EL (cell line): ENCODE data around the gene CDK2AP2.

Experiments
- DNase-seq: peaks from one replicate; pipeline ENCODE4 v3.0.0-alpha.2; 2016

CDK2AP2 gene

DNA sequence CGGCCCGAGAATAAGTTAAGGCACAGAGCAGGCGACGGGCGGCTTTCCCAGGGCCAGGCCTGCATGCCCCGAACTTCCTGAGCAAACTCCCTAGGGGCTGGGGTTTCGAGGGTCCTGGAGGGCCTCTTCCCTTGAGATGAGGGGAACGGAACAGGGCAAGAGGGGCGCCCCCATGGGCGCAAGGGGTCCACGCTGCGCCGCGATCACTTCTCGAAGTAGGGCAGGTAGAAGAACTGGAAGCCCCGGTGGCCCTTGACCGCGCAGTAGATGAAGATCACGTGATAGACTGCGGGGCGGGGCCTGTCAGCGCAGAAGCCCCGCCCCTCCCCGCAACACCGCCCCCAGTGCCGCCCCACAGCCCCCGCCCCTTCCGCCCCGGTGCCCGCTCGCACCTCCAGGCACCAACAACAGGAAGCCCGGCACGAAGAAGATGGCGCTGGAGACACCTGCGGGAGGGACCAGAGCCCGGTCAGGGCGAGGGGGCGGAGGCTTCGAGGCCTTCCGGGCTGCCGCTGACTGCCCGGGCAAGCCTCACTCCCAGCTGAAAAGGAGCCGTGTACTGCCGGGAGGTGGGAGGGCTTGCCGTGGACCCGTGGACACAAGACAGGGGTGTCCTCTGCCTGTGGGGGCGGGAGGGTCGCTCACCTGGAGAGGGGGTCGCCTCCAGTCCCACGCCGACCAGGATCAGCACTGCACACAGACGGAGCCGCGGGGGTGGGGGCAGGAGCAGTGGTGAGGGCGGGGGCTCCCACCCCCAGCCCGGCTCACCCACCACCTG, 43.4 kb downstream of the CDK2AP2 start:
- DNase-seq: peak; percentile 60

DNA sequence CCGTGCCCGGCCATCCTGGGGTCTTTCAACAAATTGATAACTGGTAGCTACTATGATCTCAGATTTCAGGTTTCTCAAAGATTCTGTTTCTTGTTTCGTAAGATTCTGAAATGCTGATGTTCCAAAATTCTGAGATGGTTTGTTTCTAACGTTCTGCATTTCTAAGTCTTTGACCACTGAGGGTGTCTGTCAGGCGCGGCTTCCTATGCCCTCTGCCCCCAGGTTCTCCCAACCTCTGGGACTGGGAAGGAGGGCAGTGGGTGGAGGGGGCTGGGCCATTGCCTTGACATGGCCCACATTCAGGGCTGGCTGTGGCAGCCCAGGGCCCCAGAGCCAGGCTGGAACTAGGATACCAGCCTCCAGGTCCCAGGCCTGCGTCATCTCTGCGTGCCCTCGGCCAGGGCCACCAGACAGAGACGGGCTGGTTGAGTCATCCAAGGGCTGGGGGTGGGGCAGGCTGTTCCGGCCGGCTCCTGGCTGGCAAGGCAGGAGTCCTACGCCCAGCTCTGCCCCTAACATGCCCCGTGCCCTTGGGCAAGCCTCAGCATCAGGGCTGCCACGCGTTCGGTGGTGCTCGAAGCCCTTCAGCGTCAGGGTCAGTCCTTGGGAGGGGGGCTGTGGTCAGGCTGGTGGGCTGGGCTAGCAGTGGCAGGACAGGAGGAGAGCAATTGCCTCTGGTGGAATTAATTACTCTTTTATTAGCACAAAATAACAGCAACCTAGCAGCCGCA, 44.1 kb downstream of the CDK2AP2 start:
- no peak for DNase-seq

DNA sequence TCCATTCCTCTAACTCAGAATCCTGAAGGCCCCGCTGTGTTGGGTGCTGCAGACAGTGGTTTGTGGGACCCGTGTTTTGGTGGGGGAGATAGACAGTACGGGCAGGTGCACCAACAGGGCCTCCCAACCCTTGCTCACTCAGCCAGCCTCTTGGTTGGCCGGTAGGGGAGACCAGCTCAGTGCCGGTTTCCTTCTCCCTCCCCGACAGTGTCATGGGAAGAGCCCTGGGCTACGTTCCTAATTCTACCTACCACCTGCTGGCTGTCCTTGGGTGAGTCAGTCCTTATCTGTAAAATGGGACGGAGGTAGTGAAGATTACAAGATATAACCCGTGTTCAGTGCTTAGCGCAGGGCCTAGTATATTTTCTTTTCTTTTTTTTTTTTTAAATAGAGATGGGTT, 44.8 kb downstream of the CDK2AP2 start:
- DNase-seq: no peak

DNA sequence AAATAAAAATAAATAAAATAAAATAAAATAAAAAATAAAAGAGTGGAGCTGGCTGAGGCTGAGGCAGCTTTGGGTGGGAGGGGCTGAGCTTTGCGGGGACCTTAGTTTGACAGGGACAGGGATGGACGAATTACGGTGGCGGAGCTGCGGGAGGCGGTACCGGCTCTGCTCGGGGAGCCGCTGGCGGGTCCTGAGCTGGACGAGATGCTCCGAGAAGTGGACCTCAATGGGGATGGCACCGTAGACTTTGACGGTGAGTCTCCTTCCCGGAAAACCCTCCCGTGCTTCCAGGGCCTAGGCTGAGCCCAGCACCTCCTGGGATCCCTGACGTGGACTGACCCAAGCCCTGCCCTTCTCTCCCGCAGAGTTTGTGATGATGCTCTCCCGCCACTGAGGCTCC, 49.7 kb downstream of the CDK2AP2 start:
- no peak for DNase-seq

DNA sequence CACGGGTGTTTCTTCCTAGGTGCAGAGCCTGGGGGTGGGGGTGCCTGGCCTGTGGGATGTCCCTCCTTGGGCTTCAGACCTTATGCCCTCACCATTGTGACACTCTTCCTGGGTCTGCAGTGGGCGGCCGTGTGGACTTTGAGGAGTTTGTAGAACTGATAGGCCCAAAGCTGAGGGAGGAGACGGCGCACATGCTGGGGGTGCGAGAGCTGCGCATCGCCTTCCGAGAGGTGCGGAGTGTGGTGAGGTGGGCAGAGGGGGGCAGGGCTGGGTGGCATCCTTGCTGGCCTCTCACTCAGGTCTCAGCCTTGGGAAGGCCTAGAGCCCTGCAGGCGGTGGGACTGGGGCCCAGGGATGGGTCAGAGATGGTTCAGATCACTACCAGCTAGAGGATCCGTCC, 50.5 kb downstream of the CDK2AP2 start:
- DNase-seq: no peak
